ENCODE results near the gene RNF223.

RNF223 gene
- 0 to 0.66 (median 0) reads per million in 17 experiments for total RNA-seq

DNA sequence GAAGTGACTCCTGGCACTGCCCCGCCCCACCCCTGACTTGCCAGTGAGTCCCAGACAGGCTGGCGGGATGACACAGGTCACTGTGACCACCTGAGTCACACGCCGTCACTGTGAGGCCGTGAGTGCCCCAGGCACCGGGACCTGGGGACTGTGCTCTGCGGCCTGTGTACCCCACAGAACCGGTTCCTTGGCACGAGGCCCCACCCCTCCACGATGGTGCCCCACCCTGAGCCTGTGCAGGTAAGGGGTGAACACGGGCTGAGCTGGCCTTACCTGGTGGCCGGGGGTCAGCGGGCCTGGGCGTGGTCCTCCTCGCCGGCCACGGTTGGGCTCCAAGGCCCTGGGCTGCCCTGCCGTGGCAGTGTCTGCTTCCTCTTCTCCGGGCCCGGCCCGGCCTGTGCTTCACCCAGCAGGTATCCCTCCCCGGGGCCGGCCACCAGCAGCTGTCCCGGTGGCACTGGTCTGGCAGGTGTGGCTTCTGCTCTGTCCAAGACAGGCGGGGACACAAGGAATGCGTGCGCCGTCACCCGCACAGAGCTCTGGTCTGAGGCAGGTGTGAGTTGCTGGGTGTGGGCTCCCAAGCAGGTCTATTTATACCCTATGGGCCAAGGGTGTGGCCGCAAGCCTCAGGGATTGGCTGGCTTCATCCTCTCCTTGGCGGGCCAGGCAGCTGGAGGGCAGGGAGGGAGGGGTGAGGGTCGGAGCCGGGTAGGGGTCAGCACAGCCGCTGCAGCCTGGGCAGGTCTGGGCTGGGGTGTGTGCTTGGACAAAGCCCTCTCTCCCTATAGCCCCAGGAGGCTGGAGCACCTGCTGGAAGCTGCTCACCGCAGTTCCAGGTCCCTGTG is at the start of gene RNF223:
Gene RNF223, minus strand, starts transcription at position 564 of the 845 bp plus-strand sequence. CDS start 1,740 bp downstream, outside the sequence.
- no peak for DNase-seq

DNA sequence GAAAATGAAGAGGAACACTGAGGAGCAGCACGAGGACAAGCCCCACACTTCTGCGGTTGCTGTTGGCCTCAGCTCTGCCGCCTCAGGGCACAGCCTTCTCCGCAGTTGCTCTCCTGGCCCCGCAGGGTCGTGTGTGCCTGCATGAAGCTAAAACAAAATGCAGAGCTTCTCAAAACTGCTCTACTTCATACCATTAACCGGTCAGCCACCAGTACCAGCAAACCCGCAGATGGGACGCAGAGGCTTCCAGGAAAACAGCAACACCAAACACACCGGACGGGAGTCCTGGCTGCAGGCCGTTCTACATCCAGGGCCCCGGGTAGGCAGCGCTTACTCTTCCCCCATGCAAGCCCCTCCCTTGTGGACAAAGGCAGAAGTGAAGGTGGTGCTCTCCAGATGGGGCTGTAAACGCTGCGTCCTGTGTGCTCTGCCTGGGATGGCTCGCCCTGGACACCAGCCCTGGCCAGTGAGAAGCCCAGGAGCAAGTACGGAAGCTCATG is 48.9 kb upstream of the RNF223 start:
- DNase-seq, result peak in 3 of 4 experiments; percentile 10 to 24 (median 22)

DNA sequence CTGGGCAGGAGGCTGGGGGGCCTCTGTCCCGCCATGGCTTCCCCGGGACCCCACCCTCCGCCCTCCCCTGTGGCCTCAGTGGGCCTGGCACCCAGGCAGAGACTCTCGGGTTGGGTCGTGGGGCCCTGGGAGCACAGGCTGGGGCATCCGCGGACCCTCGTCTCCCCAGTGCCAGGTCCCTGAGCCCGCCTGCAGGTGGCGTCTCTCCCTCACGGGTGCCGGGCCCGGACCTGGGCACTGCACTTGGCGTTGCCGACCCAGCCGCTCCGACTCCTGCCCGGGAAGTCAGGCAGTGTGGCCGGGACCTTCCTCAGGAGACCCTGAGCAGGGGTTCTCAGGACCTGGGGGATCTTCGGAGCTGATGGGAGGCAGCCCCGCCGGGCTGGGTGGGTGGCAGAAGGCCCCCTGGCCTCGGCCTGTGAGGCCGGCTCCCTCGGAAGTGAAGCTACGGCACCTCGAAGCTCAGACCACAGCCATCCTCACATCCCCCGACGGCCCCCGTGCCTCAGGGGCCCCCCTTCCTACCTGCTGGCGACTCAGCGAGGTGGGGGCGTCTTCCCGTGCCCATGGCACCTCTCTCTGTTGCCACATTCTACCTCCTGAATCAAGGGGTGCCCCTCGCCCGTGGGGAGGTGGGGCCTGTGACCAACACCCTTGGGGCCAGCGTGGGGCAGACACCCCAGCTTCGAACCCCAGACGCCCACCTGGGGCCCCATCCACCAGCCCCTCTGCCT is 48.1 kb upstream of the RNF223 start:
- DNase-seq, result peak; percentile 82 to 94 (median 88)

DNA sequence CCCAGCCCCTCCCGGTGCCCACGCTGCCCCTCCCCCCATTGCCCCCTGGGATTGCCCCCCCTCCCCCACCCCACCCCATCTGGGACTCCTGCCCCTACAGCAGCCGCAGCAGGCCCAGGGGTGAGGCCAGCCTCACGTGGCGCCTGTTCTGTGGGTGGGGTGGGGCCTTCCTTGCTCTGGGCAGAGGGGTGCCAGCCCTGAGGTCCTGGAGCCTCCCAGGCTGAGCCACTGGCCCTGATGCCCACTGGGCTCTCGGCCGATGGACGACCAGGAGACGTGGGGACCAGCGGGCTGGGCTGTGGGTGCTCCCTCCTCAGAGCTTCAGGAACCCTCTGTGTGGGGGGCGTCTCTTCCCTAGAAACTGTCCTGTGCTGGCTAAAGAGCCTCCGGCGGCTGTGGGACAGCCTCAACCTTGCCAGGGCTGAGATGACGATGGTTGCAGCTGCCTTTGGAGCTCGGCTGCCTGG is 47.5 kb upstream of the RNF223 start:
- no peak for DNase-seq

DNA sequence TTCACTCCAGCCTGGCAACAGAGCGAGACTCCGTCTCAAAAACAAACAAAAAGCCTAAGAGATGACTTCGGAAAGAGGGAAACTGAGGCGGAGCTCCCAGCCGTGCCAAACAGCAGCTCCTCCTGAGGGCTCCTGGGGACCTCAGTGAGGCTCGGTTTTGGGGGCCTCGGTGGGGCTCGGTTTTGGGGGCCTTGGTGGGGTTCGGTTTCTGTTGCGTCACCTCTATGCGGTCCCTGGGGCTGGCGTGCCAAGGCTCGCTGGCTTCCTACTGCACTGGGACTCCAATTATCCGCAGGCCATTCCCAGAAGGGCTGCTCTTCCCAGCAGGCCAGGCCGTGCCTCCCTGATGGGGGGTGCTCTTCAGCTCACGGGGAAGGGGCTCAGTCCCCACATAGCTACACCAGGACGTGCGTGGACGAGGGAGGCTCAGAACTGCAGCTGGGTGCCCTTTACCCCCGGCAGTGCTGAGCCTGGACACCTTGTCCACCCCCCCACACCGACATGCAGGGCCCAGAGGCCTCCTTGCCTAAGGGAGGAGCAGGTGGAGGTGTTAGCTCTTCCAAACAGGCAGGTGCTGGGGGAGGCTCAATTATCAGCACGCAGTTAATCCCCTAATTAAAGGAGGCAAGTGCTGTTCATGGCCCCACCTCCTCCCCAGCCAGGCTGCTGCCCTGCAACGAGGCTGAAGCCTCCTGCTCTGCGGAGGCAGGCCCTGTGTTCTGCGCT is 46.9 kb upstream of the RNF223 start:
- no peak for DNase-seq

DNA sequence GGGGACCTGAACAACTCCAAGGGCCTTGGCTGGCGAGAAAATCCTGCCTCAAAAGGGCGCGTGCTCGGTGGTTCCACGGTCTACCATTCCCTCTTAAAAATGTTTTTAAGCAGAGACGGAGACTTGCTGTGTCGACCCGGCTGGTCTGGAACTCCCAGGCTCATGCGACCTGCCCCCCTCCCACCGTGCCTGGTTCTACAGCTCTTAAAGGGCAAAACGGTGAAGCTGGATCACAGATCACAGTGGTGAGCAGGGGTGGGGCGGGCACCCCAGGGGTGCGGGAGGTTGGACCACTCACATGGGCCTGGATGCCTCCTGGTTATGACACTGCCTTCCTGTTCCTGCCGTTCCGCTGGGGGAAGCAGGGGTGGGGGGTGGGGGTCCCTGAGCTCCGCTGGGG is 46.0 kb upstream of the RNF223 start:
- no peak for DNase-seq

DNA sequence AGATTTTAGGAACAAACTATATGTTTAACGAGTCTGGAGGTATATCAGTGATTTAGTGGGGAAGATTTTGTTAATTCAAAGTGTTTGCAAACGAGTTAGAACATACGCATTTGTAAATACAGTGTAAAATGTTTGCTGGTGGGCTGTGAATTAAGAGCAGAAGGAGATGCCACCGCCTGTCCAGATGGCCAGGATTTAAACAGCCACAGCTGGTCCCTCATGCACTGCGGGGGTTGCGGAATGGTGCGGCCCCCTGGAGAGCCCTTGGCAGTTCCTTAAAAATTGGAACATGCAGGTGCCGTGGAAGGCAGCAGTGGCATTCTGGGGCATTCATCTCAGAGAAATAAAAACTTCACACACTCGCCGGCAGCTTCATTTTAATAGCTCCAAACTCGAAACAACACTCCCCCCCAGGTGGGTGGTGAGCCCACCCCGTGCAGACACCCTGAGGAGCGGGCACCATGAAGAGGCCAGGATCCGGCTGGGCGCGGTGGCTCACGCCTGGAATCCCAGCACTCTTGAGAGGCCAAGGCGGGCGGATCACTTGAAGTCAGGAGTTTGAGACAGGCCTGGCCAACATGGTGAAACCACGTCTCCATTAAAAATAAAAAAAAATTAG is 45.3 kb upstream of the RNF223 start:
- DNase-seq, result no peak

DNA sequence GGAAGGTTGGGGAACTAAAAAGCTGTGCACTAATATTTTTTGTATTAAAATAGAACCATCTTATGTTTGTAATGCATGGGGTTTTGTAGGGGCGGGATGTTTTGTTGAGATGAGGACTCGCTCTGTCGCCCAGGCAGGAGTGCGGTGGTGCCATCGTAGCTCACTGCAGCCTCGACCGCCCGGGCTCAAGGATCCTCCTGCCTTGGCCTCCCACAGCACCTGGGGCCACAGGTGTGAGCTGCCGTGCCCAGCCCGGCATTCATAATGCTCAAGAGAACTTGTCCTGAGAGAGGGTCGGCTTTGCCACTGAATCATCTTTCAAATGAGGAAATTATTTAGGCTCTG is 44.7 kb upstream of the RNF223 start:
- DNase-seq, result no peak

DNA sequence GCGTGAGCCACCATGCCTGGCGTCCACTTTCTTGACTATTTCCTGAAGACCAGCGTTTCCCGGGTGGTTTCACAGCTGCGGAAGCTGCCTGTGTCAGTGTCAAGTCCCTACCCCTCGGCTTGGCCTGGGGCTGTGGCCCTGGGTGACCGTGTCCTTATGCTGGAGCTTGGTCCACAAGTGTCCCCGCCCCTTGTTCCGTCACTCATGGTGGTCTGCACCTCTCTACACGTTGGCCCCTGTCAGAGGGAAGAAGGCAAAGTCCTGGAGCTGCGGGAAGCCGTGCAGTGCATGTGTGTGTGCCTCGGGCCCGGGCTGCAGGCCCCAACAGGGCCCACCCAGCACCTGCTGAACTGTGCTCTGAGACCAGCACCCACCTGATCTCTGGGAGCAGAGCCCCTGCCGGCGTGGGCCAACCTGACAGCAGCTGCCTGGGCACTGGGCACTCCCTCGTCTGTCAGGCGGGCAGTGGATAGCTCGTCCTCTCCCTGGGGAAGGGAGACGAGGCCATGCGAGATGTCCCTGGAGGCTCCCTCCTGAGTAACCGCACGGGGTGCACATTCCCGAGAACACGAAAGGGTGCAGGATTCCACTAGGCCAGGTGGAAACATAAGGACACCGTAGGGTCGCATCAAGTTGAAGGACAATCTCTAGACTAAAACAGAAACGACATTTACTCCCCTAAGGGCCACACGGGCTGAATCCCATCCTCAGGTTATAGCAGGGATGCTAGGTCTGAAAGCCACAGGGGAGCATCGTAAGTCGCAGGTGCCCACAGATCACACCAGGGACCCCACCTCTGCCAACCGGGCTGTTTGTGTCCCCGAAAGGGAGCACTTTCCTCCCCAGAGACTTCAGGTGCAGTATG is 44.1 kb upstream of the RNF223 start:
- DNase-seq, result no peak

DNA sequence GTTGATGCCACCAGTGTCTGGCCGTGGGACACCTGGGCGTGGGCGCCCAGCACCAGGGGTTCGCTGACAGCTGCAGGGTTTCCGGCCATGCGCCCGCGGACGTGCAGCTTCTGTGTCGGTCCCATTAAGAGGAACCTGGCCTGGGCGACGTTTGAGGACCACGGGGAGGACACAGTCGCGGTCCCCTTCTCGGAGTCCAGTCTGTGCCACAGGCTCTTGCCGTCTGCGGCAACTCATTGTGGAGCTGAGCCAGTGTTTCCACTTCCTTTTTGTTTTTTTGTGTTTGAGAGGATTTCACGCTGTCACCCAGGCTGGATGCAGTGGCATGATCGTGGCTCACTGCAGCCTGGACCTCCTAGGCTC is 43.3 kb upstream of the RNF223 start:
- peak; percentile 12 to 51 (median 46) for DNase-seq

DNA sequence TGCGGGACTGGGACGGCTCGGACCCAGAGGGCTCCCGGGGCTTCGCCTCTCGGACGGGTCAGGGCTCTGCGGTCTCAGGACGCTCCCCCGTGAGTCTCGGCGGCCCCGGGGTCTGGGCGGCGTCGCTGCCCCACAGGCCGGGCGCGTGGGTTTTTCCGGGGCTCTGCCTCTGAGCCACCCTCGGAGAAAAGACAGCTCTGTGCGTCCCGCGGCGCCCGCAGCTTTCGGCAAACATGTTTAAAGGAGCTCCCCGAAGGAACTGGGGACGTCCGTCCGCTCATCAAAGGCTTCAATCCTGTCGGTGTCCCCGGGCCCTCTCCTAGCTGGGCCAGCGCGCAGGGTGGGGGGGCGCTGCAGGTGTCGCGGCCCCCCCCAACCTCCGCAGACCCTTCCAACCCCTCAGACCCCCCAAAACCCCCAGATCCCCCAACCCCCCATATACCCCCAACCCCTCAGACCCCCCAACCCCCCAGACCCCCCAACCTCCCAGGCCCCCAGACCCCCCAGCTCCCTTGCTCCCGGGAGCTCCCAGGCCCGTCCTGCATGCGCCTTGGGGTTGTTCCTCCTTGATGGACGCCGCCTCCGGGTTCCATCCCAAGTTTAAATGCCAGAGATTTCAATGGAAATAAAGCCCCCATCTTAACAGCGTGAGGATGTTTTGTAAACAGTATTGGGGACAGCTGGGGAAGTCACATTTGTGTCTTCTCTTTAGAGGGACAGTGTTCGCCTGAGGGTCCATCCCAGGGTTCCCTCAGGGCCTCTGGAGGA is 42.8 kb upstream of the RNF223 start:
- DNase-seq, result peak; percentile 11 to 55 (median 19)

DNA sequence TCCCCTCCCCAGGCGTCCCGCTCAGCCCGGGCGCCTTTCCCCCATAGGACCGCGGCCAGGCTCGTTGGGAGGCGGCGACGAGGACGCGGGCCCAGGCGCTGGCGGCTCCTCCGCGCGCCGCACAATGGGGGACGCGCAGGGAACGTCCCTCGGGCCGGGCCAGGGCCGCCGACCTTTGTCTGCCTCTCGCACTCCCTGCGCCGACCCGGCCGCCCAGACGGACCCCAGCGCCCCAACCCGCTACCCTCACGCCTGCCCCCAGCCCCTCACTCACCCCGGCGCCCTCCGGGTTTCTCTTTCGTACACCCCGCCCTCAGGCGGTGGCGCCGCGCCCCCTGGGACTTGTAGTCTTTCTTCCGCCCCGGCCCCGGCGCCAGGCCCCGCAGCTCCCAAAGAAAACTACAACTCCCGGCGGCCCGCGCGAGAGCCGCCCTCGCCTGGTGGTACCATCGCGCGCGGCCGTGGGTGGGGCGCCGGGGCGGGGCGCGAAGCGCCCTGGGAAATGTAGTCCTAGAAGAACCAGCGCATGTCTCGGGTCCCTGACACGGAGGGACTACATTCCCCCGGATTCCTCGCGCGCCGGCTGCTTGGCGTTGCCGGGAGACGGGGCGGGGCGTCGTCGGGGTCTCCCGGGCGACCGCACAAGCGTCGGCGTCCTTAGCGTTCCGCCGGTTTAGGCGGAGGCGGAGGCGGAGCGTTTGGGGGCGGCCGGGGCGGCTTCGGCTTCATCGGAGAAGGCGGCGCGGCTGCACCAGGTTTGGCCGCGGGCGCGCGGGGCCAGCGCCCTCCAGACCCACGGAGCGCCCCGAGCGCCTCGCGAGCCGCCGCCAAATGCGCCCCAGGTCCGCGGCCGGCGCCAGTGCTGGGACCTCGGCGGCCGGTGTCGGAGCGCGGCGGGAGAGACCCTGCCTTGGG is 41.9 kb upstream of the RNF223 start, which contains the start of gene C1orf159:
Gene C1orf159, minus strand, starts transcription at position 304 of the 915 bp plus-strand sequence. CDS start 24,546 bp downstream, outside the sequence.
- peak; percentile 98 to 100 (median 98) for DNase-seq

DNA sequence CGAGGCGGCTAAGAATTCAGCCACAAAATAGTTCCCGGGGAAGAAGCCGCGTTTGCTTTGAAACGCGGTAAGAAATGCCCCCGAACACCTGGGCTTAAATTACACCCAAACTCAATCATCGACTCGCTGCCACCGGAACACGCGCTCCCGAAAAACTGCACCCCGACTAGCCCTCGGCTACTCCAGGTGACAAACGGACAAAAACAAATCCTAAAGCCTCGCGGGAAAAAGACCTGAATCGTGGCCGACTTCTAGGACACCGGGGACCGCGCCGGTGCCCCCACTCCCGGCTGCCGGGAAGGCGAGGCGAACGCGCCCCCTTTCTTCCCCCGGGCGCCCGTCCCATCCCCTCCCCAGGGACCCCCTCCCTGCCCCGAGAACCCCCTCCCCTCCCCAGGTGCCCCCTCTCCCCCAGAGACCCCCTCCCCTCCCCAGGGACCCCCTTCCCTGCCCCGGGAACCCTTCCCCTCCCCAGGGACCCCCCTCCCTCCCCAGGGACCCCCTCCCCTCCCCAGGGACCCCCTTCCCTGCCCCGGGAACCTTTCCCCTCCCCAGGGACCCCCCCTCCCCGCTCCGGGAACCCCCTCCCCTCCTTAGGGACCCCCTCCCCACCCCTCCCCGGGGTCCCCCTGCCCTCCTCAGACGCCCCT is 41.2 kb upstream of the RNF223 start:
- no peak for DNase-seq

DNA sequence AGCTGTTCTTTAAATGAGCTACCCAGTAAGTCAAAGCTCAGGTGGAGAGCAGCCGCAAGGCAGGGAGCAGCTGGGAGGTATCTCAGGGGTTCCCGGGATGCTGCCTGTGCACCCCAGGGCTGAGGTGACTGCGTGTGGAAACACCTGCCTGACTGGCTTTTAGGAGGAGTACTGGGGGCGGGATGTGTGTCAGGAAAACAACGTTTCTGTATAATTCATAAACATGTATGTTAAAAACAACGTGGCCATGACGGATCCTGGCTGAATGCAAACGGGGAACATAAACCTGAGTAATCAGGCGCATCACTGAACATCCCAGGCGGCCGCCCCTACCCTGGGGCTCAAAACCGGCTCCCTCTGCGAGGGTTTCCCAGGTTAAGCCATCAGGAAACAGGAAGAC is 40.3 kb upstream of the RNF223 start:
- DNase-seq, result no peak

DNA sequence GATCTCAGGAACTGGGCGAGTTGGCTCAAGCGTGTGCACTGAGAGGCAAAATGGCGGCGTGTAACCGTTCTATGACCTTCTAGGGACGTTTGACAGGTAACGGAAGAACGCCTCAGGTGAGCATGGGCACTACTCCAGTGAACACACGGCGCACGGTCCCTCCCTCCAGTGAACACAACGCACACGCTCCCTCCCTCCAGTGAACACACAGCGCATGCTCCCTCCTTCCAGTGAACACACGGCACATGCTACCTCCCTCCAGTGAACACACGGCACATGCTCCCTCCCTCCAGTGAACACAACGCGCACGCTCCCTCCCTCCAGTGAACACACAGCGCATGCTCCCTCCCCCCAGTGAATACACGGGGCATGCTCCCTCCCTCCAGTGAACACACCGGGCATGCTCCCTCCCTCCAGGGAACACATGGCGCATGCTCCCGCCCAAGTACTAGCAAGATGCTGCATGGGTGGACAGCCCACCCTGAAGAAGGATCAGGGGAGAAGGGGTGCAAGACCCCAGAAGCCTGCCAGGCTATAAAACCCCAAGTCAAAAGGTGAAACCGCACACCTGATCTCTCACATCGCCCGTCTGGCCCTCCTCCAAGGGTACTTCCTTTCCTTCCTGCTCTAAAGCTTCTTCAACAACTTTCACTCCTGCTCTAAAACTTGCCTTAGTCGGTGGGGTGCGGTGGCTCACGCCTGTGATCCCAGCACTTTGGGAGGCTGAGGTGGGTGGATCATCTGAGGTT is 38.3 kb upstream of the RNF223 start:
- no peak for DNase-seq

DNA sequence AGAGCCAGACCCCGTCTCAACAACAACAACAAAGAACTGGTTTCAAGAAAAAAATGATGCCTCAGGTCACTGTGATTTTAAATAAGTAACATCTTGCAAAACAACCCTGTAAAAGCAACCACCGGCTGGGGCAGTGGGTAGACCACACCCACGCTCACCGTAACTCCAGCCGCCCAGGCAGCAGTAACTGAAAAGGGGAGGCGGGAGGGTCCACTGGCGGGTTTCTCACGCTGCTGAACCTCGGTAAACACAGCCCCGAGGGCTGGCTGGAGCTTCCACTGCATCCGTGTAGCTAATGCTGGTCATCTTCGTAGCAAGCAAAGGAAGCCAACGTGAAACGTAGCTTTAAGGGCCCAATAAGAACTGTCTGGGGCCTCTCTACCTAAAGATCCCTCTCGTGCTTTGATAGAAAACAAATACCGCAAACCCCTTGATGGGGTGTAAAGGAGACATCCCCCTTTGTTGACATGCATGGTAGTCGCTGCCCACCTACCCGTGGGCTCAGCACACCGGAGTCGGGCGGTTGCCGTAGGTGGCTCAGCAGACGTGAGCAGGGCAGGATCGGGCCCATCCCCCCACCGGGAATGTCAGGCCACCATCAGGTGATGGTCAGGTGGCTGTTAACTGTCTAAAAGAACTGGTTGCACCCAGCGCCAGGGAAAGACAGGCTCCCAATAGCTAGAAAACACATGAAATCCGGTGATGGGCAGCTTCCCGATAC is 37.6 kb upstream of the RNF223 start:
- no peak for DNase-seq

DNA sequence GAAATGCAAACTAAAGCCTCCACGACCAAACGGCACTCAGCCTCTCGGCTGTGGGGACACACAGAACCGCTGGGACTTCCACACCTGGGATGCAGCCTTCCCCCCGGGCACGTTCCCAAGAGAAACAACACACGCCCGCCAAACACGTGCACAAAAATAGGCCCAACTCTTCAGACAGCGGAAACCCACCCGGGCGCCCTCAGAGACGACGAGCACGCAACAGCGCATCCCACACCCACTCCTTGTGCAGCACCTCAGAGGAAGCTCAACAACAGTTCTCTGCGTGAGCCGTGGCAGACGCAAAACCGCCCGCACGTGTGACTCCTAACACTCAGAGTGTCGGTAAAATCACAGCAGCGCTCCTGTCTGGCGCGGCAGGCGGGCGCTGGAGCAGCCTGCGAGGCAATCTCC is 36.5 kb upstream of the RNF223 start:
- no peak for DNase-seq

Data from suppressor macrophage (primary cell).